NB4 (cell line): ENCODE results near the gene CACNA2D3.

ENCODE experiments used
- DNase-seq: peaks from one replicate; pipeline ENCODE4 v3.0.0; 2010; ENCODE audit warnings: low read depth
- H3K4me3 ChIP-seq: one replicate; pipeline ENCODE4 v1.5.1; 2011; ENCODE audit warnings: mild to moderate bottlenecking, low read depth, low read length, moderate library complexity
- MYC ChIP-seq: IDR thresholded peaks from 2 replicates; pipeline ENCODE4 v1.6.1; 2011; ENCODE audit warnings: low read depth, low read length
- POLR2A ChIP-seq: IDR thresholded peaks from 2 replicates; pipeline ENCODE4 v1.6.1; 2011; ENCODE audit warnings: mild to moderate bottlenecking; ENCODE audit not compliant: insufficient read length; ENCODE audit errors: extremely low read depth
- TF ChIP-seq, protein P1 (sequence below): IDR thresholded peaks from 2 replicates; pipeline ENCODE4 v1.6.1; 2011; ENCODE audit warnings: low read depth, low read length
- TF ChIP-seq, protein P2 (sequence below): IDR thresholded peaks from one replicate; pipeline ENCODE4 v1.5.1; 2012; ENCODE audit warnings: low read depth, low read length

CACNA2D3 gene

DNA sequence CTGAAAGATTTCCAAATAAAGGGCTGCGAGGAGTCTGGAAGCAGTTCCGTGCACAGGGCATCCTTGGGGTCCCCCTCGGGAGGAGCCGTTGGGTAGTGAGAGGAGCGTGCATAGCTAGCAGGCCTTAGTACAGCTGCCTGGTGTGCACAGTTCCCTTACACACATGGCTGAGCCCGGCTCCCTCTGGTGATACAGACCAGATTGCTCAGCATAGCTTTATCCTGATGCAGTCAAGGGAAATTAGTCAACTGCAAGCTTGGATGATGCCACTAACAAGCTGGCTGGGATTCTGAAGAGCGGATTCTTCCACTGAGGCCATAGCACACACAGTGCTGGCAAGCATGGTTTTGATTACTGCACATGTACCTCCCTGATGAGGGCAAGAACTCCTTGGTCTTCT is 456.1 kb downstream of the CACNA2D3 start:
- TF ChIP-seq, protein P1, sequence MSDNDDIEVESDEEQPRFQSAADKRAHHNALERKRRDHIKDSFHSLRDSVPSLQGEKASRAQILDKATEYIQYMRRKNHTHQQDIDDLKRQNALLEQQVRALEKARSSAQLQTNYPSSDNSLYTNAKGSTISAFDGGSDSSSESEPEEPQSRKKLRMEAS = no peak
- TF ChIP-seq POLR2A (no peak), MYC (no peak)
- TF ChIP-seq, protein P2, sequence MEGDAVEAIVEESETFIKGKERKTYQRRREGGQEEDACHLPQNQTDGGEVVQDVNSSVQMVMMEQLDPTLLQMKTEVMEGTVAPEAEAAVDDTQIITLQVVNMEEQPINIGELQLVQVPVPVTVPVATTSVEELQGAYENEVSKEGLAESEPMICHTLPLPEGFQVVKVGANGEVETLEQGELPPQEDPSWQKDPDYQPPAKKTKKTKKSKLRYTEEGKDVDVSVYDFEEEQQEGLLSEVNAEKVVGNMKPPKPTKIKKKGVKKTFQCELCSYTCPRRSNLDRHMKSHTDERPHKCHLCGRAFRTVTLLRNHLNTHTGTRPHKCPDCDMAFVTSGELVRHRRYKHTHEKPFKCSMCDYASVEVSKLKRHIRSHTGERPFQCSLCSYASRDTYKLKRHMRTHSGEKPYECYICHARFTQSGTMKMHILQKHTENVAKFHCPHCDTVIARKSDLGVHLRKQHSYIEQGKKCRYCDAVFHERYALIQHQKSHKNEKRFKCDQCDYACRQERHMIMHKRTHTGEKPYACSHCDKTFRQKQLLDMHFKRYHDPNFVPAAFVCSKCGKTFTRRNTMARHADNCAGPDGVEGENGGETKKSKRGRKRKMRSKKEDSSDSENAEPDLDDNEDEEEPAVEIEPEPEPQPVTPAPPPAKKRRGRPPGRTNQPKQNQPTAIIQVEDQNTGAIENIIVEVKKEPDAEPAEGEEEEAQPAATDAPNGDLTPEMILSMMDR = no peak
- no peak for DNase-seq

DNA sequence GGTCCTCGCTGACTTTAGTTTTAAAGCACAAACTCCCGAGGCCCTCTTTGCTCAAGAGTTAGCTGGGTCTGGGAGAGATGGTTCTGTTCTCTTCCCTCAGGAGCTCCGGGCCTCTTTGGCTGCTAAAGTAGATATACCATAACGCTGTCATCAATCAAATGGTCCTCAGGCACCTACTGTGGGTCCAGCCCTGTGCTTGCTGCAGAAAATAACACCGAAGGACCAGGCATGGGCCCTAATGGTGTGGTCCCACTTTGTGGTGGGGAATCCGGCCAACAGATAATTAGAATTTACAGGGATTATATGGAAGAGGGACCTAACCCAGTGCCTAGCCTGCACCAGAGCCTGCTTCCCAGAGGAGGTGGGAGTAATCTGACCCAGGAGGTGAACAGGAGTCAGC is 458.1 kb downstream of the CACNA2D3 start:
- H3K4me3 ChIP-seq = no peak overlapping the region
- TF ChIP-seq POLR2A (no peak), MYC (no peak)
- no peak for DNase-seq

More for the DNA sequence above, 456.1 kb downstream of the CACNA2D3 start:
- H3K4me3 ChIP-seq = no peak overlapping the region

DNA sequence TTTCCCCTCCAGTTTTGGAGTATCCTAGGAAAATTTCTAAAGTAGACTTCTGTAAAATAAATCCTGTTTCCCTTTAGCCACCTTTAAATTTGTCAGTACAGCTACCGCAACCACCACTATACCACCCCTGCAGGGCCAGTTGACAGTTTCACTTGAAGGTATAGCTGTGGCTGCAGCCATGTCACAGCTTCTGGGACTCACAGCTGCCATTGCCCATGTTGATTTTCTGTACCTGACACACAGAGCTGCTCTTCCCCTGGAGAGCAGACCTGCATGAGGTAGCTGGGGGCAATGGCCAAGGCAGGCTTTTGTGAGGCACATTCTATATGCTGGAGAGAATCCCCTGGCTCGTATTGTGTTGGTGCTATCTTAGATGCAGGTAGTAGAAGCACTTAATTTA is 460.1 kb downstream of the CACNA2D3 start:
- no peak for DNase-seq
- no peak for TF ChIP-seq MYC
- TF ChIP-seq, protein P1 = no peak
- TF ChIP-seq, protein P2 = no peak
- TF ChIP-seq POLR2A = no peak
- no peak overlapping the region for H3K4me3 ChIP-seq

DNA sequence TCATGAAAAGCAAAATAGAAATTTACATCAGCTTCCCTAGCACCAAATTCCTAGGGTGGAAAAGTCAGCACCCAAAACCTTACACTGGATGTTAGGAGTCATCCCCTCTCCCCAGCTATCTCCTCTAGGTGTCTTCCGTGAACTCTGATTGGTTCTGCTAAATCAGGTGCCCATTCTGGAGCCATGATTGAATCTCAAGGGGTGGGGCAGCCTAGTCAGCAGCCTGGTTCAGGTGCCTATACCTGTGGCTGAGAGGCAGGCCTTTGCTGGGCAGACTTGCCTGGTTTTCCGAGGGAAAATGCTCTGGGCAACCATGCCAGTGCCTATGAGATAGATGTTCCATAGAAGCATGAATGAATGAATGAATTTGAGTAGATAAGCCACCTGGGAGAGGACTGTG is 468.8 kb downstream of the CACNA2D3 start:
- no peak for TF ChIP-seq MYC
- TF ChIP-seq, protein P2 = no peak
- no peak for TF ChIP-seq POLR2A
- H3K4me3 ChIP-seq = no peak overlapping the region
- no peak for DNase-seq

DNA sequence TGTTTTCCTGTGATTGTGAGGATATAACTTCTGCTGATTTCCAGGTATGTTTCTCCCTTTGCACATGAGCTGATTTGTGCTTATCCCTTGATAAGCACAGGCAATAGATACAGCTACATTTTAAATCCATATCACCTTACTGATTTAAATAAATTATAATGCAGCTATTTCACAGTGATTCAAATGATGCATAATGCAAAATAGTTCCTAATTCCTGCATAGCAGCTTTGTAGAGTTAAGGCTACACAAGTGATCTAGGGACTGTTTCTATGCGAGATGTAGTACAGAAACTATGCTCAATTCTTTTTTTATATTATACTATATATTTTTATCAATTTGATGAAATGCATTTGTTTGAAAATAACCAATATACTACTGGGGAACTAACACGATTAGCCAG is 471.3 kb downstream of the CACNA2D3 start:
- TF ChIP-seq MYC (no peak), POLR2A (no peak)
- TF ChIP-seq, protein P2 = no peak
- TF ChIP-seq, protein P1 = no peak
- DNase-seq = no peak
- H3K4me3 ChIP-seq = no peak overlapping the region

DNA sequence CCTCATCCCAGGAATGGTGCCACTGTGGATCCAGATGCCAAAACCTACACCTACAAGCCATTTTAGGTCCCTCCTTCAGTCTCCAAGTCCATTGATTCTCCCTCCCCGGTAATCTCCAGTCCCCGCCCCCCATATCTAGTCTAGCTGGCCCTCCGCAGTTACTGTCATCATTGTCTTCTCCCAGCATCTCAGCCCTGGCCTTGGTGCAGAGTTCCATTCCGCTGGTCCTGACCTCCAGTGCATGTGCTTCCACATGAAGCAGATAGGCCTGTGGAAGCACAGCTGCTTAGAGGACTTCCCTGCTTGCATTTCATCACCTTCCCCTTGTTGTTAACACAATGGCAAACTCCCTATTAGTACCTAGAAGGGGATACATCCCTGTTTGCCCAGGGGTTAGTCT is 473.7 kb downstream of the CACNA2D3 start:
- no peak overlapping the region for H3K4me3 ChIP-seq
- TF ChIP-seq, protein P1 = no peak
- TF ChIP-seq MYC (no peak), POLR2A (no peak)
- TF ChIP-seq, protein P2 = no peak
- no peak for DNase-seq
